K562 (cell line): ENCODE measurements around the gene BTRC. TPM values are rescaled to one million over a fixed set of nuclear protein-coding genes. Genes with fewer than 3 reads are reported as not detected.

Source experiments
- FOXJ3 ChIP-seq: sonication (generic); formaldehyde crosslinking; IDR thresholded peaks from 2 replicates; pipeline ENCODE4 v1.4.0; 2020; ENCODE audit warnings: mild to moderate bottlenecking, missing genetic modification reagents
- JUN ChIP-seq, 2 experiments: sonication (generic) in 1 of 2; formaldehyde crosslinking in 1 of 2; IDR thresholded peaks; 2 replicates each; pipeline versions ENCODE4 v1.6.1 to v1.8.0; 2012 to 2022; ENCODE audit warnings: borderline replicate concordance in 2 of 2, mild to moderate bottlenecking in 2 of 2, improper control_type of control experiment in 1 of 2, low read depth in 1 of 2, low read length in 1 of 2, missing genetic modification reagents in 1 of 2
- KLF6 ChIP-seq: fragments of 250-450 bp; sonication (Bioruptor Pico); IDR thresholded peaks from 2 replicates; pipeline ENCODE4 v1.4.0; 2020; ENCODE audit warnings: mild to moderate bottlenecking, moderate library complexity, borderline replicate concordance
- ZNF780A ChIP-seq: fragments of 250-450 bp; sonication (Bioruptor Pico); IDR thresholded peaks from 2 replicates; pipeline ENCODE4 v1.5.0; 2021; ENCODE audit warnings: mild to moderate bottlenecking
- polyA plus RNA-seq, 8 experiments: library from polyadenylated mRNA; depleted of rRNA in 4 of 8; stranded (reverse) in 5 of 8; unstranded in 3 of 8; fragments of >200 nt; fragmentation: Nextera tagmentation in 2 of 8; fragmentation: Illumina TruSeq in 1 of 8; extraction: Ambion mirVana in 2 of 8; extraction: Trizol in 1 of 8; gene quantifications; 2 replicates each; pipeline versions ENCODE4 v1.2.1 to v1.2.3, GENCODE V29; 2011 to 2014; ENCODE audit warnings: inconsistent platforms in 1 of 8, missing spikeins in 1 of 8
- total RNA-seq, 7 experiments: library from RNA; depleted of rRNA in 6 of 7; stranded (reverse); fragments of >200 nt in 6 of 7; fragmentation: Illumina TruSeq in 2 of 7; extraction: Trizol in 2 of 7; gene quantifications; 2 replicates each; pipeline versions ENCODE4 v1.2.1 to v1.2.3, GENCODE V29; 2011 to 2021; ENCODE audit warnings: low replicate concordance in 1 of 7
- TF ChIP-seq, protein P1 (sequence below): sonication (generic); formaldehyde crosslinking; IDR thresholded peaks from 2 replicates; pipeline ENCODE4 v1.8.1; 2023; ENCODE audit warnings: missing genetic modification reagents, mild to moderate bottlenecking, borderline replicate concordance
- TF ChIP-seq, protein P2 (sequence below): fragments of 250-450 bp; sonication (Bioruptor Pico); IDR thresholded peaks from 2 replicates; pipeline ENCODE4 v1.5.0; 2020; ENCODE audit warnings: mild to moderate bottlenecking
- TF ChIP-seq, protein P3 (sequence below): sonication (generic); formaldehyde crosslinking; IDR thresholded peaks from 2 replicates; pipeline ENCODE4 v1.8.1; 2023; ENCODE audit warnings: mild to moderate bottlenecking, missing genetic modification reagents, moderate library complexity

BTRC gene
- total and polyA plus RNA-seq, 9 of the 15 experiments (the other 6 are each of a cell fraction or from before 2014, with no cell fraction given): 1.6 to 15.4 (median 7.0) TPM

DNA sequence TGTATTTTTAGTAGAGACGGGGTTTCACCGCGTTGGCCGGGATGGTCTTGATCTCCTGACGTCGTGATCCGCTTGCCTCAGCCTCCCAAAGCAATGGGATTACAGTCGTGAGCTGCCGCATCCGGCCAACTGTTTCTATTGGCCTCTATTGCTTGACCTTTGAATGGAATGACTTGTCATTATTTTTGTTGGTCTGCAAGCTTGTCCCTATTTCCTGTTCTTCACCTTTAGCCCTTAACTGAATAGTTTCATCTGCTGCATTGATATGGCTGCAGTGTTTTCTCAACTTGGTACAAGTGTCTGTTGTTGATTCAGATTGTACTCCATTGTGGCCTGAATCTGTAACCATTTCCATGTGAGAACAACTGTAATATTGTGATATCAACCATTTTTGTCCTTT is 128.6 kb downstream of the BTRC start (continued):
- TF ChIP-seq, protein P1, sequence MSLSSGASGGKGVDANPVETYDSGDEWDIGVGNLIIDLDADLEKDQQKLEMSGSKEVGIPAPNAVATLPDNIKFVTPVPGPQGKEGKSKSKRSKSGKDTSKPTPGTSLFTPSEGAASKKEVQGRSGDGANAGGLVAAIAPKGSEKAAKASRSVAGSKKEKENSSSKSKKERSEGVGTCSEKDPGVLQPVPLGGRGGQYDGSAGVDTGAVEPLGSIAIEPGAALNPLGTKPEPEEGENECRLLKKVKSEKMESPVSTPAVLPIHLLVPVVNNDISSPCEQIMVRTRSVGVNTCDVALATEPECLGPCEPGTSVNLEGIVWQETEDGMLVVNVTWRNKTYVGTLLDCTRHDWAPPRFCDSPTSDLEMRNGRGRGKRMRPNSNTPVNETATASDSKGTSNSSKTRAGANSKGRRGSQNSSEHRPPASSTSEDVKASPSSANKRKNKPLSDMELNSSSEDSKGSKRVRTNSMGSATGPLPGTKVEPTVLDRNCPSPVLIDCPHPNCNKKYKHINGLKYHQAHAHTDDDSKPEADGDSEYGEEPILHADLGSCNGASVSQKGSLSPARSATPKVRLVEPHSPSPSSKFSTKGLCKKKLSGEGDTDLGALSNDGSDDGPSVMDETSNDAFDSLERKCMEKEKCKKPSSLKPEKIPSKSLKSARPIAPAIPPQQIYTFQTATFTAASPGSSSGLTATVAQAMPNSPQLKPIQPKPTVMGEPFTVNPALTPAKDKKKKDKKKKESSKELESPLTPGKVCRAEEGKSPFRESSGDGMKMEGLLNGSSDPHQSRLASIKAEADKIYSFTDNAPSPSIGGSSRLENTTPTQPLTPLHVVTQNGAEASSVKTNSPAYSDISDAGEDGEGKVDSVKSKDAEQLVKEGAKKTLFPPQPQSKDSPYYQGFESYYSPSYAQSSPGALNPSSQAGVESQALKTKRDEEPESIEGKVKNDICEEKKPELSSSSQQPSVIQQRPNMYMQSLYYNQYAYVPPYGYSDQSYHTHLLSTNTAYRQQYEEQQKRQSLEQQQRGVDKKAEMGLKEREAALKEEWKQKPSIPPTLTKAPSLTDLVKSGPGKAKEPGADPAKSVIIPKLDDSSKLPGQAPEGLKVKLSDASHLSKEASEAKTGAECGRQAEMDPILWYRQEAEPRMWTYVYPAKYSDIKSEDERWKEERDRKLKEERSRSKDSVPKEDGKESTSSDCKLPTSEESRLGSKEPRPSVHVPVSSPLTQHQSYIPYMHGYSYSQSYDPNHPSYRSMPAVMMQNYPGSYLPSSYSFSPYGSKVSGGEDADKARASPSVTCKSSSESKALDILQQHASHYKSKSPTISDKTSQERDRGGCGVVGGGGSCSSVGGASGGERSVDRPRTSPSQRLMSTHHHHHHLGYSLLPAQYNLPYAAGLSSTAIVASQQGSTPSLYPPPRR: no peak
- TF ChIP-seq JUN (IDR thresholded peaks at IDR 0.05; ENCODE audit: borderline replicate concordance, low read depth, low read length) (no peak), JUN (CRISPR knock-in tag; IDR thresholded peaks at IDR 0.05; ENCODE audit: borderline replicate concordance) (no peak), KLF6 (CRISPR knock-in tag) (no peak), ZNF780A (CRISPR knock-in tag) (no peak), FOXJ3 (CRISPR knock-in tag) (no peak)
- TF ChIP-seq, protein P2, sequence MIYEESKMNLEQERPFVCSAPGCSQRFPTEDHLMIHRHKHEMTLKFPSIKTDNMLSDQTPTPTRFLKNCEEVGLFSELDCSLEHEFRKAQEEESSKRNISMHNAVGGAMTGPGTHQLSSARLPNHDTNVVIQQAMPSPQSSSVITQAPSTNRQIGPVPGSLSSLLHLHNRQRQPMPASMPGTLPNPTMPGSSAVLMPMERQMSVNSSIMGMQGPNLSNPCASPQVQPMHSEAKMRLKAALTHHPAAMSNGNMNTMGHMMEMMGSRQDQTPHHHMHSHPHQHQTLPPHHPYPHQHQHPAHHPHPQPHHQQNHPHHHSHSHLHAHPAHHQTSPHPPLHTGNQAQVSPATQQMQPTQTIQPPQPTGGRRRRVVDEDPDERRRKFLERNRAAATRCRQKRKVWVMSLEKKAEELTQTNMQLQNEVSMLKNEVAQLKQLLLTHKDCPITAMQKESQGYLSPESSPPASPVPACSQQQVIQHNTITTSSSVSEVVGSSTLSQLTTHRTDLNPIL: no peak
- TF ChIP-seq, protein P3, sequence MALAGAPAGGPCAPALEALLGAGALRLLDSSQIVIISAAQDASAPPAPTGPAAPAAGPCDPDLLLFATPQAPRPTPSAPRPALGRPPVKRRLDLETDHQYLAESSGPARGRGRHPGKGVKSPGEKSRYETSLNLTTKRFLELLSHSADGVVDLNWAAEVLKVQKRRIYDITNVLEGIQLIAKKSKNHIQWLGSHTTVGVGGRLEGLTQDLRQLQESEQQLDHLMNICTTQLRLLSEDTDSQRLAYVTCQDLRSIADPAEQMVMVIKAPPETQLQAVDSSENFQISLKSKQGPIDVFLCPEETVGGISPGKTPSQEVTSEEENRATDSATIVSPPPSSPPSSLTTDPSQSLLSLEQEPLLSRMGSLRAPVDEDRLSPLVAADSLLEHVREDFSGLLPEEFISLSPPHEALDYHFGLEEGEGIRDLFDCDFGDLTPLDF: no peak
